Frontal cortex (tissue), 4 donors: ENCODE data around the gene WFS1. TPM values are rescaled to one million over a fixed set of nuclear protein-coding genes. Genes with fewer than 3 reads are reported as not detected.

Source experiments
- DNase-seq, 2 donors: peaks; one replicate each; pipeline ENCODE4 v3.0.0; 2012; ENCODE audit warnings: low spot score in 2 of 2
- FAIRE-seq: peaks from 2 replicates; lab custom pipeline; 2012; peaks lifted over from hg19 to GRCh38; lab: Jason Lieb, UNC
- total RNA-seq: library from RNA; depleted of rRNA; stranded (reverse); fragments of >200 nt; gene quantifications from one replicate; pipeline ENCODE4 v1.2.3, GENCODE V29; 2014
- donor health status: control.
- donor health status: control.
- donor health status: control.

The WFS1 gene
- total RNA-seq, 1 donor from 2014 or later: 3.7 TPM

- no peak for FAIRE-seq
Observed at GRCh38 chr4:6258026-6258360, 11.7 kb upstream of the WFS1 start.

GRCh38 chr4:6258741-6259140 is 10.9 kb upstream of the WFS1 start:
- FAIRE-seq: no peak
- DNase-seq: no peak

More at GRCh38 chr4:6258026-6258360, 11.7 kb upstream of the WFS1 start:
- DNase-seq: no peak

DNA sequence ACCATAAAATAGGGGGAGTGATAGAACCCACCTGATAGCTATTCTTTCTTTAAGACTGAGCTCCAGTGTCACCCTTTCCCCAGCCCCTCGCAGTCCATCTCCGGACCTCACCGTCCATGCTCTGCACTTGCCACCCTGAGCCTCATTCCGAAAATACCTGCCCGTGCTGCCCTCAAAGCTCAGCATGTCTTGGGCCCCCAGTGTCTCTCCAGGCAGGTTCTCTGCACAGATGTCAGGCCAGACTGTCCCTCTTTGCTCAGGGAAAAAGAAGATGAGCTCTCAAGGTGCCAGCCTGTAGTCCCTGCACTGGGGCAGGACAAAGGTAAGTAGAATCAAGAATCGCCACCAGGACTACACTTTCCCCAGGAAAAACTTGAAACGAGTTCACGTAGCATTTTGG is 9.8 kb upstream of the WFS1 start:
- FAIRE-seq: no peak
- DNase-seq: no peak

DNA sequence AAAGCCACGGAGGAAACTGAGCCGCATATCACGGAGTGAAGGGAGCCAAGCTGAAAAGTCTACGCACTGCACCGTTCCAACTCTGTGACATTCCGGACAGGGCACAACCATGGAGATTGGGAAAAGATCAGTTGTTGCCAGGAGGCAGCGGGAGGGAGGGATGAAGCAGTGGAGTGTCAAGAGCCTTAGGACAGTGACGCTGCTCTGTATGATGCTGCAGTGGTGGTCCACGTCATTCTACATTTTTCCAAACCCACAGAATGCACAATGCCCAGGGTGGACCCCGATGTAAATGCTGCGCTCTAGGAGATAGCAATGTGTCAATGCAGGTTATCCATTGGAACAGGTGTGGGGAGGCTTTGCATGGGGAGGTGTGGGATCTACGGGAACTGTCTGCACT is 7.5 kb upstream of the WFS1 start:
- FAIRE-seq (no peak), DNase-seq (no peak)

- FAIRE-seq: no peak
- DNase-seq: no peak
Observed at GRCh38 chr4:6262847-6263487, 6.7 kb upstream of the WFS1 start.

GRCh38 chr4:6263526-6264224 is 6.0 kb upstream of the WFS1 start:
- FAIRE-seq (no peak), DNase-seq (no peak)

- no peak for FAIRE-seq
- no peak for DNase-seq
Observed at GRCh38 chr4:6264225-6264540, 5.5 kb upstream of the WFS1 start.

DNA sequence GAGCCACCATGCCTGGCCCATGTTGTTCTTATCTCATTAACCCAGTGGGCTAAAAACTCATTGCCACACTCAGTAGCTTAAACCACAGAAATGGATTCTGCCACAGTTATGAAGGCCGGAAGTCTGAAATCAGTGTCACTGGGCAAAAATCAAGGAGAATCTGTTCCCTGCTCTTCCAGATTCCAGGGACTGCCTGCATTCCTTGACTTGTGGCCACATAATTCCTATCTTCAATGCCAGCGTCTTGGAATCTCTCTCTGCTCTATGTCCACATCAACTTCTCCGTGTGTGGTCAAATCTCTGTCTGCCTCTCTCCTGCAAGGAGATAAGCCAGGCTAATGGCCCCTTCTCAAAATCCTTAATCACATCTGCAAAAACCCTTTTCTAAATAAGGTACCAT is 4.1 kb upstream of the WFS1 start:
- FAIRE-seq: no peak
- no peak for DNase-seq

DNA sequence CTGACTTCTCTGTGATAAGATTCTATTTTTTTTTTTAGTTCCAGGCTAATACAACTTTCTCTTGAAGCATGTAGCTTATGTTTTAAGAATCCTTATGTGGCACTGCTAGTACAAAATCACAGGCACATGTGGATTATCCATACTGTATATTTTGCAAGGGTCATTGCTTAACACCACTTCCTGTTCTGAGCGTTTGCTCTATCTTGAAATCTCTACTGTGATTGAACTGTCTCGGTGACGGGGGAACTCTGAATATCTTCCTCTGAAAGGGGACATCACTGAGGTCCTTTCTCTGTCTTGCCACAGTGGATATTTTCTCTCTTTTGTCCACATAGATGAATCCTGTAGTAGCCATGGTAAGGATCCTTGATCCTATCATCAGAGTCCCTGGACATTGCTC is 2.1 kb upstream of the WFS1 start:
- no peak for DNase-seq
- FAIRE-seq: no peak

DNA sequence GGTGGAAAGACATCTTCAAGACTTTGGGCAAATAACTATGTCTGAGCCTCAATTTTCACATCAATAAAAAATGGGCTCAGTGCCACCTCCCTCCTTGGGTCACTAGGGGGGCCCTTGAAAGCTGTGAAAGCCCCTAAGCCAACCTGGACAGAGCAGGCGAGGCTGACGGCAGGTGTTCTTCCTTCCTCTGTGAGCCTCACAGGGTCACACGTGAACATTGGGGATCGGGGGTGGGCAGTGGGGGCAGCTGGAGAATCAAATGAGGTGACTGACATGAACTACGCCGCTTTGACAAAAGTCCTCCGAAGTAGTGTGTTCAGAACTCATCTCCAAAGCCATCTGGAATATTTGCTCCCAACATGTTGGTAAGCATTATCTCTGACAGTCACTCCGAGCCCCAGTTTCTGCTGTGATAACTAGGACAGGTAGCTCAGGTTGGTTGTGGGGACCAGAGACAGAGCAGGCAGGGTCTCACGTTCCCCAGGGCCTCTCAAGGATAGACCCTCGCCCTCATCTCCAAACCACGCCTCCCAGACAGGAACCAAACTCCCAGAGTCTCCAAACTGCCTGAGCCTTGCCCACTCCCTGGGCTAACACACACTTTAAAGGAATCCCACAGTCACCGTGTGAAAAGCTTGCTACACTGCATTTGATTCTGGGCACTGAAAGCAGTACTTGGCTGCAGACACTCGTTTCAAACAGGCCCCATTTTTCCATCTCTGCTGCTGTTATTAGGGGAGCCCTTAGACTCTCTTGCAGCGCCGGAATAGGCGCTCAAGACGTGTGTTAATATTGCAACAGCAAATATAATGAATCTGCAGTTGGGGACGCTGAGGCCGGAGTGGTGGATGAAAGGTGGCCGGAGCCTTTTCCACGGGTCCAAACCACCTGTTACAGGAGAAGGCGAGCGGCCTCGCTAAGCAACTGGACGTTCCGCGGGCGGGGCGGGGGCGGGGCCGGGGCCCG is 717 bp upstream of the WFS1 start:
- FAIRE-seq (no peak), DNase-seq (no peak)

DNA sequence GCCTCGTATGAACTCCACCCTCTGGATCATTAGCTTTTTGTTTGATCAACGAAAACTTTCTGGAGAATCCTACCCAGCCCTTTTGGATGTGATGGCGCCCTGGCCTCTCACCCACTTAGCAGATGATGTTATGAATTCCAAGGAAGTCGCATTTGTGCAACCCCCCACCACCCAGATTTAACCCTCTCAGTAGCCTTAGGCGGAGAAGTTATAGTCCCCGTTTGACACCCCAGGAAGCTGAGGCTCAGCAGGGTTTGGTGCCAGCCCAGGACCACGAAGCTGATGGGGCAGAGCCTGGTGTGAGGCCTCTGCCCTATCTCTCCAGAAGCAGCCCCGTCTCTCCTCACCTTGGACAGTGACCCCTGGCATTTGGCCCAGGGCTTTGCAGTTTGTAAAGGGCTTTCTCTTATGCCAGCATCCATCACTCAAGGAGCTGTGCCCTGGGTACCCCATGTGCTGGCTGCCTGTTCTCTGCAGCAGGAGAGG is 1.0 kb downstream of the WFS1 start:
- FAIRE-seq (no peak), DNase-seq (no peak)

DNA sequence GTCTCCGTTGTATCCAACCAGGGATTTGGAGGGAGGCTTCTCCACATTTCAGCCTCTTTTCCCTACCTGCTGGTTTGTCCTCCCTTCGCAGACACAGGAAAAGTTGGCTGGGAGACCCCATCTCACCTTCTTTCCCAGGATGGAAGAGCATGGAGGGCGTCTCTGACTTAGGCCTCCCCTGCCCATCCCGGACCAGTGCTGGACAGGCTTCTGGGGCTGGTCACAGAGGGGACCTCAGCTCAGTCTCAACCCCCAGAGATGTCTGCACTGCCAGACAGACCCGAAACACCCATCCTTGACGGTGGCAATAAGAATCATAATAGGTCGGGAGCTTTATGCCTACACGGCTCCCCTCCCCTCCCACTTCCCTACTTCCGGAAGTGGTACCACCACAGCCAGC is 1.6 kb downstream of the WFS1 start:
- no peak for FAIRE-seq
- DNase-seq: no peak

DNA sequence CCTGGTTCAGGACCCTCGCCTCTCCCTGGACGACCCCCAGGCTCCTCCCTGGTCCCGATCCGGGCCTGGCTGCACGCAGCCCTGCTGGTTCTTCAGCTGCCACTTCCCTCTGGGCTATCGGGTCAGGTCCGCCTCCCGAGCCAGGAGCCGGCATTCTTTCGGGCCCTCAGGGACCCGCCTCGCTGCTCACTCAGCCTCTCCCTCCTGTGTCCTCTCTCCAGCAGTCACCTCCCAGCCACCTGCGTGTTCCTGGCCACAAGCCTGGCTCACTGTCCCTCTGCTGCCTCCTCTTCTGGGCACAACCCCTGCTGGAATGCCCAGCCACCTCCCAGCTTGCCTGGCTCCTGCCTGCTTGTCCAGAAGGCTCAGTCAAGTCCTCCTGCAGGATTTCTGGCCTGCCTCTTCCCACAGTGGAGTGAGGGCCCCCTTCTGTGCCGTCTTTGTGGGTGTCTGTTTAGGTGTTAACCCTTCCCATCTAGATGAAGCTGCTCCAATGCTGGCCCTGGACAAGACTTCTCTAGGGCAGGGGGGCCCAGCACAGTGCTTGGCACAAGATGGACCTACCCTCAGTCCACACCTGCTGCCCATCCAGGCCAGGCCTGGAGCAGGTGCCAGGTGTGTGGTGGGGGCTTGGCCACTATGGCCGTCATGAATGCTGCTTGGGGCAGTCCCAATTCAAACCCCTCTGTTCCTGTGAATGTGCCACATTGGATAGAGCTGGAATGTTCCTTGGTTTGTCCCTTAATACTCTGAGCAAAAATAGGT is 2.2 kb downstream of the WFS1 start:
- FAIRE-seq (no peak), DNase-seq (no peak)

- no peak for FAIRE-seq
Observed at GRCh38 chr4:6272863-6273660, 3.4 kb downstream of the WFS1 start.

DNA sequence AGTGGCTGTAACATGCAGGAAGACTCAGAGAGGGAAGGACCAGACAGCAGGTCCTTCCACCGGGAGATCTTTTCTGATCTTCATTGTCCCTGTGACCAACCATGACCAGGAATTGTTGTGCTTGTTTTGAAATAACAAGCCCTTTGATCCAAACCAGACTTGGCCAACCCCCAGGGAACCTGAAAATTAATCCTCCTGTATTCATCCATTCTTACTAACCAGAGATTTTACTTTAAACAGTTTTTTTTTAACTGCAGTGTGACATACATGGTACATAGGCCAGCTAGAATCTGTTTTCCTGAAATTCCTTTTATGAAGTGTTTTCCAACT is 4.0 kb downstream of the WFS1 start:
- FAIRE-seq: no peak
- no peak for DNase-seq

More at GRCh38 chr4:6272863-6273660, 3.4 kb downstream of the WFS1 start:
- DNase-seq: no peak

DNA sequence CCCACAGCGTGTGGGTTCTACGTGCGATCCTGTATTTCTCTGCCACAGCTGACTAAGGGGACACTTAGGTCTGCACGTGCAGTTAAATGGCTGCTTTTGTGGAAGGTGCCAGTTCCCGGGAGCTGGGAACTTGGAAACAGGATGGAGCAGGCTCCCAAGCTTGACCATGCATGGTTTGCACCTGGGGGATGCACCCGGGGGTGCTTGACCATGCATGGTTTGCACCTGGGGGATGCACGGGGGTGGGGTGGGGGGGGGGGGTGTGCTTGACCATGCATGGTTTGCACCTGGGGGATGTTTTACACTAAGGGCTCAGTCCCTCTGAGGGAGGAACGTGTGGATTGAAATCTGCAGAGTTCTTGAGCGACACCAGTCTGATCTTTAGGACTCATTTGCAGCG is 5.7 kb downstream of the WFS1 start:
- DNase-seq (no peak), FAIRE-seq (no peak)

GRCh38 chr4:6275898-6276806 is 6.5 kb downstream of the WFS1 start:
- FAIRE-seq: no peak
- no peak for DNase-seq

- DNase-seq: no peak
- FAIRE-seq: no peak
Observed at GRCh38 chr4:6277139-6277802, 7.6 kb downstream of the WFS1 start.
